MM.1S (cell line): ENCODE data around the gene HELZ.

ENCODE experiments used
- DNase-seq: peaks from one replicate; pipeline ENCODE4 v3.0.0-alpha.2; 2015
- H2AFZ ChIP-seq: fragments of 300-600 bp; sonication (generic); 2 replicates; pipeline ENCODE4 v1.6.0; 2016; ENCODE audit warnings: antibody characterized with exemption, low read length
- H3F3A ChIP-seq: fragments of 300-600 bp; sonication (generic); 2 replicates; pipeline ENCODE4 v1.6.1; 2016; ENCODE audit warnings: mild to moderate bottlenecking, antibody characterized with exemption, low read length, moderate library complexity, mixed read lengths; ENCODE audit not compliant: insufficient read depth
- H3K27ac ChIP-seq: fragments of 300-600 bp; sonication (generic); 2 replicates; pipeline ENCODE4 v1.5.1; 2016; ENCODE audit warnings: mild to moderate bottlenecking, low read length
- H3K27me3 ChIP-seq: fragments of 300-600 bp; sonication (generic); replicated peaks from 2 replicates; pipeline ENCODE4 v1.6.0; 2016; ENCODE audit warnings: low read length; ENCODE audit not compliant: insufficient read depth
- H3K36me3 ChIP-seq: fragments of 300-600 bp; sonication (generic); replicated peaks from 2 replicates; pipeline ENCODE4 v1.6.1; 2016; ENCODE audit warnings: mild to moderate bottlenecking, low read length, mixed read lengths; ENCODE audit not compliant: insufficient read depth
- H3K4me1 ChIP-seq: fragments of 300-600 bp; sonication (generic); 2 replicates; pipeline ENCODE4 v1.6.1; 2016; ENCODE audit warnings: low read length, mixed read lengths
- H3K4me2 ChIP-seq: fragments of 300-600 bp; sonication (generic); 2 replicates; pipeline ENCODE4 v1.6.0; 2016; ENCODE audit warnings: low read depth, low read length
- H3K4me3 ChIP-seq: fragments of 300-600 bp; sonication (generic); 2 replicates; pipeline ENCODE4 v1.5.1; 2016; ENCODE audit warnings: low read length, mixed read lengths
- H3K79me2 ChIP-seq: fragments of 300-600 bp; sonication (generic); 2 replicates; pipeline ENCODE4 v1.6.1; 2016; ENCODE audit warnings: mixed run types, low read length, mixed read lengths
- H3K9ac ChIP-seq: fragments of 300-600 bp; sonication (generic); 2 replicates; pipeline ENCODE4 v1.6.1; 2016; ENCODE audit warnings: low read length, mixed read lengths
- H3K9me2 ChIP-seq: fragments of 300-600 bp; sonication (generic); replicated peaks from 2 replicates; pipeline ENCODE4 v1.6.1; 2016; ENCODE audit warnings: mild to moderate bottlenecking, low read length, mixed read lengths; ENCODE audit not compliant: insufficient read depth
- H3K9me3 ChIP-seq: fragments of 300-600 bp; sonication (generic); replicated peaks from 2 replicates; pipeline ENCODE4 v1.6.1; 2016; ENCODE audit warnings: mild to moderate bottlenecking, low read length, mixed read lengths; ENCODE audit not compliant: insufficient read depth
- H4K20me1 ChIP-seq: fragments of 300-600 bp; sonication (generic); 2 replicates; pipeline ENCODE4 v1.6.1; 2016; ENCODE audit warnings: mild to moderate bottlenecking, low read length, moderate library complexity, mixed read lengths; ENCODE audit not compliant: insufficient read depth
- EZH2 ChIP-seq: fragments of 300-600 bp; sonication (generic); optimal IDR thresholded peaks from 2 replicates; pipeline ENCODE3; 2017; ENCODE audit warnings: low read depth, mild to moderate bottlenecking, antibody characterized with exemption, low read length, mixed read lengths
- EZH2phosphoT487 ChIP-seq: fragments of 300-600 bp; sonication (generic); IDR thresholded peaks from 2 replicates; pipeline ENCODE4 v1.6.1; 2018; ENCODE audit warnings: antibody characterized with exemption, low read length
- TF ChIP-seq, protein P1 (sequence below): fragments of 300-600 bp; sonication (generic); IDR thresholded peaks from 2 replicates; pipeline ENCODE4 v1.5.1; 2016; ENCODE audit warnings: antibody characterized with exemption, low read length, mixed read lengths

The HELZ gene

DNA sequence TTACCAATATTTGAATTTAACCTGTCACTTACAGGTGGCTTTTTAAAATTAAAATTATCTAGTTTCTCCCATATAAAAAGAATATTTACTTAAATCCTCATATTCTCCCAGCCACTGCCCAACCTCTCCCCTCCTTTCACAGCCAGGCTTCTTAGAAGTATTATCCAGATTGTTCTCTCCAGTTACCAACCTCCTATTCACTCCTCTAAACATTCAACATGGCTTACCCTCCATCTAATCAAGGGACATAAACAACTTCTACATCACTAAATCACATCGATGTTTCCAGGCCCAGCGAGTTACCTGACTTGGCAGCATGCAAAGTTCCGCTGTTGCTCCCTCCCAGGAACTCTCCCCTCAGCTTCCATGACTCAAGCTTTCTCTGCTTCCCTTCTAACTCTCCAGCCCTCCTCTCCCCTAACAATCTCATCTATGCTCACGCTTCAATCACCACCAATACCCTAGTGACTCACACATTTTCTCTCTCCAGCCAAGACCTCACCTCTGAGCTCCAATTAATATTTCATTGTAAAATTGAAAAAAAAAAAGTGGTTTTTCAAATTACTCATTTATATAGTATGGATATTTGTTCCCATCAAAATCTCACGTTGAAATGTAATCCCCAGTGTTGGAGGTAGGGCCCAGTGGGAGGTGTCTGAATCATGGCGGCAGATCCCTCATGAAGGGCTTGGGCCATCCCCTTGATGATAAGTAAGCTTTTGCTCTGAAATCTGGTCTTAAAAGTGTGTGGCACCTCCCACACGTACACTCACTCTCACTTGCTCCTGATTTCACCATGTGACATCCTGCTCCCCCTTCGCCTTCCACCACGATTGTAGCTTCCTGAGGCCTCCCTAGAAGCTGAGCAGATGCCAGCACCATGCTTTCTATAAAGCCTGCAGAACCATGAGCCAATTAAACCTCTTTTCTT lies 88.5 kb downstream of the HELZ start:
- no peak for TF ChIP-seq EZH2
- TF ChIP-seq, protein P1, sequence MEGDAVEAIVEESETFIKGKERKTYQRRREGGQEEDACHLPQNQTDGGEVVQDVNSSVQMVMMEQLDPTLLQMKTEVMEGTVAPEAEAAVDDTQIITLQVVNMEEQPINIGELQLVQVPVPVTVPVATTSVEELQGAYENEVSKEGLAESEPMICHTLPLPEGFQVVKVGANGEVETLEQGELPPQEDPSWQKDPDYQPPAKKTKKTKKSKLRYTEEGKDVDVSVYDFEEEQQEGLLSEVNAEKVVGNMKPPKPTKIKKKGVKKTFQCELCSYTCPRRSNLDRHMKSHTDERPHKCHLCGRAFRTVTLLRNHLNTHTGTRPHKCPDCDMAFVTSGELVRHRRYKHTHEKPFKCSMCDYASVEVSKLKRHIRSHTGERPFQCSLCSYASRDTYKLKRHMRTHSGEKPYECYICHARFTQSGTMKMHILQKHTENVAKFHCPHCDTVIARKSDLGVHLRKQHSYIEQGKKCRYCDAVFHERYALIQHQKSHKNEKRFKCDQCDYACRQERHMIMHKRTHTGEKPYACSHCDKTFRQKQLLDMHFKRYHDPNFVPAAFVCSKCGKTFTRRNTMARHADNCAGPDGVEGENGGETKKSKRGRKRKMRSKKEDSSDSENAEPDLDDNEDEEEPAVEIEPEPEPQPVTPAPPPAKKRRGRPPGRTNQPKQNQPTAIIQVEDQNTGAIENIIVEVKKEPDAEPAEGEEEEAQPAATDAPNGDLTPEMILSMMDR: no peak
- no peak for TF ChIP-seq EZH2phosphoT487
- DNase-seq: no peak
- H3K27me3 ChIP-seq: no peaks in the 10 kb centered on the region
- H3K9me2 ChIP-seq: no peaks in the 10 kb centered on the region
- H4K20me1 ChIP-seq: no peaks in the 10 kb centered on the region
- 0 out of 2 replicates have a peak, but pooled peaks cover 4% of the 10 kb centered on the region for H3K36me3 ChIP-seq
- no peak overlapping the region for H3K9ac ChIP-seq
- no peak overlapping the region for H3K4me3 ChIP-seq
- no peak overlapping the region for H2AFZ ChIP-seq
- no peak overlapping the region for H3K4me2 ChIP-seq
- H3F3A ChIP-seq: no peaks in the 10 kb centered on the region
- no peaks in the 10 kb centered on the region for H3K9me3 ChIP-seq
- no peaks in the 10 kb centered on the region; the same call in 1 of the 2 replicates for H3K79me2 ChIP-seq
- H3K27ac ChIP-seq: no peak overlapping the region
- no peaks in the 10 kb centered on the region for H3K4me1 ChIP-seq

GRCh38 chr17:67152824-67153223 lies 92.2 kb downstream of the HELZ start:
- Histone ChIP-seq H3K9me3 (no peaks in the 10 kb centered on the region), H3K4me3 (no peak overlapping the region), H2AFZ (no peak overlapping the region), H3K9ac (no peak overlapping the region), H3K4me2 (no peak overlapping the region), H3K4me1 (no peaks in the 10 kb centered on the region), H4K20me1 (no peaks in the 10 kb centered on the region), H3K27ac (no peak overlapping the region), H3K27me3 (no peaks in the 10 kb centered on the region), H3F3A (no peaks in the 10 kb centered on the region), H3K9me2 (no peaks in the 10 kb centered on the region), H3K36me3 (no peaks in the 10 kb centered on the region), H3K79me2 (no peaks in the 10 kb centered on the region; the same call in 1 of the 2 replicates)
- TF ChIP-seq, protein P1: no peak
- TF ChIP-seq EZH2phosphoT487: no peak
- TF ChIP-seq EZH2: no peak
- DNase-seq: no peak

GRCh38 chr17:67151717-67152116 lies 93.3 kb downstream of the HELZ start:
- no peak overlapping the region for H3K4me2 ChIP-seq
- TF ChIP-seq, protein P1: no peak
- TF ChIP-seq EZH2 (no peak), EZH2phosphoT487 (no peak)
- H3K9me2 ChIP-seq: no peaks in the 10 kb centered on the region
- H3K27ac ChIP-seq: no peak overlapping the region
- no peak for DNase-seq
- H3K4me1 ChIP-seq: no peaks in the 10 kb centered on the region
- no peaks in the 10 kb centered on the region for H3K27me3 ChIP-seq
- H3K9ac ChIP-seq: no peak overlapping the region
- H3K9me3 ChIP-seq: no peaks in the 10 kb centered on the region
- no peaks in the 10 kb centered on the region for H4K20me1 ChIP-seq
- peaks cover 4% of the 10 kb centered on the region; the same call in 1 of the 2 replicates for H3K36me3 ChIP-seq
- no peak overlapping the region for H3K4me3 ChIP-seq
- no peaks in the 10 kb centered on the region; the same call in 1 of the 2 replicates for H3K79me2 ChIP-seq
- H2AFZ ChIP-seq: no peak overlapping the region
- H3F3A ChIP-seq: no peaks in the 10 kb centered on the region
